PC-9 (cell line): ENCODE measurements around the gene ATAD3B. TPM values are rescaled to one million over a fixed set of nuclear protein-coding genes. Genes with fewer than 3 reads are reported as not detected.

Experiments used
- BruUV-seq: library from RNA; stranded (reverse); fragments of 400-500 nt; replicated peaks from 2 replicates; lab custom pipeline; 2021; lab: Mats Ljungman, UMichigan
- CTCF ChIA-PET: fragments of 300-600 bp; sonication (Branson Sonifier 250); formaldehyde crosslinking; loops from one replicate; lab custom pipeline; 2022; ENCODE audit warnings: antibody characterized with exemption; lab: Charles Lee
- POLR2A ChIA-PET: fragments of 300-600 bp; sonication (Branson Sonifier 250); formaldehyde crosslinking; loops from one replicate; lab custom pipeline; 2022; ENCODE audit warnings: antibody characterized with exemption; ENCODE audit not compliant: unreplicated experiment; lab: Charles Lee
- DNase-seq, 2 experiments: peaks; one replicate each; pipeline versions ENCODE4 v3.0.0 to v3.0.0-alpha.2; 2015 to 2022; ENCODE audit warnings: mixed read lengths in 1 of 2
- H2AFZ ChIP-seq: fragments of 200-600 bp; sonication (generic); 2 replicates; pipeline ENCODE4 v1.8.1; 2017; ENCODE audit warnings: antibody characterized with exemption
- H3F3A ChIP-seq: fragments of 200-600 bp; sonication (generic); 2 replicates; pipeline ENCODE4 v1.8.1; 2017; ENCODE audit warnings: antibody characterized with exemption, mild to moderate bottlenecking, low read depth; ENCODE audit not compliant: insufficient read depth
- H3K27ac ChIP-seq: fragments of 200-600 bp; sonication (generic); 2 replicates; pipeline ENCODE4 v1.6.1; 2016; ENCODE audit warnings: mixed run types
- H3K27me3 ChIP-seq: fragments of 200-600 bp; sonication (generic); 2 replicates; pipeline ENCODE4 v1.6.1; 2016; ENCODE audit warnings: low read depth, mixed run types; ENCODE audit not compliant: insufficient read depth
- H3K36me3 ChIP-seq: fragments of 200-600 bp; sonication (generic); 2 replicates; pipeline ENCODE4 v1.6.1; 2016; ENCODE audit warnings: low read depth, mixed run types
- H3K4me1 ChIP-seq: fragments of 200-600 bp; sonication (generic); replicated peaks from 2 replicates; pipeline ENCODE4 v1.6.1; 2016; ENCODE audit warnings: mixed run types; ENCODE audit not compliant: insufficient read depth
- H3K4me2 ChIP-seq: fragments of 200-600 bp; sonication (generic); 2 replicates; pipeline ENCODE4 v1.6.1; 2017; ENCODE audit warnings: mixed run types
- H3K4me3 ChIP-seq: fragments of 200-600 bp; sonication (generic); 2 replicates; pipeline ENCODE4 v1.6.1; 2016; ENCODE audit warnings: mixed run types
- H3K79me2 ChIP-seq: fragments of 200-600 bp; sonication (generic); 2 replicates; pipeline ENCODE4 v1.6.1; 2017; ENCODE audit warnings: low read depth, mixed run types
- H3K9me2 ChIP-seq: fragments of 200-600 bp; sonication (generic); 2 replicates; pipeline ENCODE4 v1.8.1; 2017; ENCODE audit warnings: mild to moderate bottlenecking; ENCODE audit not compliant: insufficient read depth
- H3K9me3 ChIP-seq: fragments of 200-600 bp; sonication (generic); 2 replicates; pipeline ENCODE4 v1.8.1; 2016; ENCODE audit warnings: low read depth; ENCODE audit not compliant: insufficient read depth
- H4K20me1 ChIP-seq: fragments of 200-600 bp; sonication (generic); 2 replicates; pipeline ENCODE4 v1.8.1; 2017; ENCODE audit not compliant: insufficient read depth
- EZH2 ChIP-seq: fragments of 200-600 bp; sonication (generic); IDR thresholded peaks from 2 replicates; pipeline ENCODE4 v1.8.0; 2017; ENCODE audit warnings: antibody characterized with exemption, low read depth
- intact Hi-C: fragments of 100-400 bp; cut with micrococcal nuclease; formaldehyde crosslinking; loops from one replicate; pipeline ENCODE4 v1.10.0; 2022; ENCODE audit not compliant: unreplicated experiment
- total RNA-seq: library from RNA; stranded (reverse); gene quantifications from 2 replicates; pipeline ENCODE4 v1.2.3, GENCODE V29; 2021
- TF ChIP-seq, protein P1 (sequence below): fragments of 200-600 bp; sonication (generic); conservative IDR thresholded peaks from 2 replicates; pipeline ENCODE4 v1.6.1; 2017; ENCODE audit warnings: mixed run types, antibody characterized with exemption, mild to moderate bottlenecking, moderate library complexity

The ATAD3B gene
- total RNA-seq, 1 experiment from 2014 or later: 32.8 TPM

DNA sequence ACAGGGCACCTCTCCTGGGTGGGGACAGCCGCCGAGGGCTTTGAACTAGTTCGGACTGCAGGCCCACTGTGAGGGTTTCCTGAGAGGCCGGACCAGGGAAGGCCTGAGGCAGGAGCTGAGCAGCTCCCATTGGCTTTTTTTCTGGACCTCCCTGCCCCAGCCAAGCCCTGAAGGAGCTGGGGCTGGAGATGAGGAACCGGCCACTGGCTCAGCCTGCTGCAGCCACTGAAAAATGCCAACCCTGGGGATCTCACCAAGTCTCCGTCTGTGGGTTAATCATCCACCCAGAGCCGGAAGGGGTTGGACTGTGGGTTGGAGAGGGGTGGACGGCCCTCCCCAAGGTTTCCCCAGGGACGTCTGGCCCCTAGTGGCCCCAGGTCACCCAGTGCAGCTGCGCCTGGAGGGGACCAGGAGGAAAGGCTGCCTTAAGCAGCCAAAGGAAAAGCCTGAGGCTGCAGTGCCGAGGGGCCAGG lies 33.6 kb upstream of the ATAD3B start:
- Histone ChIP-seq H3F3A (peaks cover 15% of the 10 kb centered on the region; the same call in 1 of the 2 replicates), H3K9me2 (no peaks in the 10 kb centered on the region), H3K36me3 (no peaks in the 10 kb centered on the region), H3K4me3 (no peak overlapping the region), H3K9me3 (no peaks in the 10 kb centered on the region), H2AFZ (no peak overlapping the region), H3K27ac (no peak overlapping the region), H3K4me2 (no peak overlapping the region), H3K27me3 (no peaks in the 10 kb centered on the region), H3K79me2 (peaks cover 5% of the 10 kb centered on the region; the same call in 1 of the 2 replicates), H3K4me1 (peaks cover 31% of the 10 kb centered on the region), H4K20me1 (no peaks in the 10 kb centered on the region)
- no peak for TF ChIP-seq EZH2
- TF ChIP-seq, protein P1, sequence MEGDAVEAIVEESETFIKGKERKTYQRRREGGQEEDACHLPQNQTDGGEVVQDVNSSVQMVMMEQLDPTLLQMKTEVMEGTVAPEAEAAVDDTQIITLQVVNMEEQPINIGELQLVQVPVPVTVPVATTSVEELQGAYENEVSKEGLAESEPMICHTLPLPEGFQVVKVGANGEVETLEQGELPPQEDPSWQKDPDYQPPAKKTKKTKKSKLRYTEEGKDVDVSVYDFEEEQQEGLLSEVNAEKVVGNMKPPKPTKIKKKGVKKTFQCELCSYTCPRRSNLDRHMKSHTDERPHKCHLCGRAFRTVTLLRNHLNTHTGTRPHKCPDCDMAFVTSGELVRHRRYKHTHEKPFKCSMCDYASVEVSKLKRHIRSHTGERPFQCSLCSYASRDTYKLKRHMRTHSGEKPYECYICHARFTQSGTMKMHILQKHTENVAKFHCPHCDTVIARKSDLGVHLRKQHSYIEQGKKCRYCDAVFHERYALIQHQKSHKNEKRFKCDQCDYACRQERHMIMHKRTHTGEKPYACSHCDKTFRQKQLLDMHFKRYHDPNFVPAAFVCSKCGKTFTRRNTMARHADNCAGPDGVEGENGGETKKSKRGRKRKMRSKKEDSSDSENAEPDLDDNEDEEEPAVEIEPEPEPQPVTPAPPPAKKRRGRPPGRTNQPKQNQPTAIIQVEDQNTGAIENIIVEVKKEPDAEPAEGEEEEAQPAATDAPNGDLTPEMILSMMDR: no peak
- no peak for DNase-seq
- no TSS peak for BruUV-seq
- intact Hi-C loops: loop anchor here (10.0 kb wide), 1 partner anchor 93 kb away; the partner anchor contains the start of gene DVL1
- CTCF ChIA-PET: no interaction called here
- POLR2A ChIA-PET: interaction anchor here (0.6 kb wide), 1 partner anchor 77 kb away, joined by 4 read pairs; no protein-coding TSS in a partner anchor

DNA sequence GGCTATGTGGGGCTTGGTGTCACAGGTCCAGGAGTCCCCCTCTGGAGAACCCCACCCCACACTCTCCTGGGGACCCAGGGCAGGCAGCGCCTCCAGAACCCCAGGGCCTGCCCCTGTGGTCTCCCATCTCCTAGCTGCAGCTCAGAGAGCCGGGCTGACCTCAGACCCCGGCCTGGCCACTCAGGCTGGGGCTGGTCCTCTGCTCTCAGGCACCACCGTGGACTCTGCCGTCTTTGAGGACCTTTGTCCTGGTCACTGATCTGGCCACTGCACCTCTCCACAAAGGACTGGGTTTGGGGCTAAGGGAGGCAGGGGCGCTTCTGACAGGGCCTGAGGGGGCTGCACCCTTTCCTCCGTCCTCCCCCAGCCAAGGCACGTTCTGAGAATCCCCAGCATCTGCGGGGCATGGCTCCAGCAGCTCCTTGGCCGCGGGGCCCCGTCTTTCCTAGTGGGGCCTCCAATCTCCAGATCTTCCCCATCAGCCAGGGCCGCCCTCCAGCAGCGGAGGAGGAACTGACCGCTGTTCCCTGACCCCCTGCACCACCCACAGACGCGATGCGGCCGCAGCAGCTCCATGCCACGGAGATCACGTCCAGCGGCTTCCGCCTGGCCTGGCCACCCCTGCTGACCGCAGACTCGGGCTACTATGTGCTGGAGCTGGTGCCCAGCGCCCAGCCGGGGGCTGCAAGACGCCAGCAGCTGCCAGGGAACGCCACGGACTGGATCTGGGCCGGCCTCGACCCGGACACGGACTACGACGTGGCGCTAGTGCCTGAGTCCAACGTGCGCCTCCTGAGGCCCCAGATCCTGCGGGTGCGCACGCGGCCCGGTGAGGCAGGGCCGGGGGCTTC lies 32.8 kb upstream of the ATAD3B start:
- ChIA-PET POLR2A (no interaction called here), CTCF (no interaction called here)
- no peak for DNase-seq
- intact Hi-C loops: loop anchor here (10.0 kb wide), 1 partner anchor 94 kb away; the partner anchor contains the start of gene DVL1
- Histone ChIP-seq H3F3A (peaks cover 11% of the 10 kb centered on the region; the same call in 1 of the 2 replicates), H3K4me2 (no peak overlapping the region), H3K4me1 (peaks cover 24% of the 10 kb centered on the region), H3K27ac (no peak overlapping the region), H3K36me3 (no peaks in the 10 kb centered on the region), H3K79me2 (peaks cover 5% of the 10 kb centered on the region; the same call in 1 of the 2 replicates), H4K20me1 (no peaks in the 10 kb centered on the region), H2AFZ (no peak overlapping the region), H3K9me2 (no peaks in the 10 kb centered on the region), H3K9me3 (no peaks in the 10 kb centered on the region), H3K4me3 (no peak overlapping the region), H3K27me3 (no peaks in the 10 kb centered on the region)
- TF ChIP-seq EZH2: no peak
- TF ChIP-seq, protein P1: no peak
- no TSS peak for BruUV-seq

DNA sequence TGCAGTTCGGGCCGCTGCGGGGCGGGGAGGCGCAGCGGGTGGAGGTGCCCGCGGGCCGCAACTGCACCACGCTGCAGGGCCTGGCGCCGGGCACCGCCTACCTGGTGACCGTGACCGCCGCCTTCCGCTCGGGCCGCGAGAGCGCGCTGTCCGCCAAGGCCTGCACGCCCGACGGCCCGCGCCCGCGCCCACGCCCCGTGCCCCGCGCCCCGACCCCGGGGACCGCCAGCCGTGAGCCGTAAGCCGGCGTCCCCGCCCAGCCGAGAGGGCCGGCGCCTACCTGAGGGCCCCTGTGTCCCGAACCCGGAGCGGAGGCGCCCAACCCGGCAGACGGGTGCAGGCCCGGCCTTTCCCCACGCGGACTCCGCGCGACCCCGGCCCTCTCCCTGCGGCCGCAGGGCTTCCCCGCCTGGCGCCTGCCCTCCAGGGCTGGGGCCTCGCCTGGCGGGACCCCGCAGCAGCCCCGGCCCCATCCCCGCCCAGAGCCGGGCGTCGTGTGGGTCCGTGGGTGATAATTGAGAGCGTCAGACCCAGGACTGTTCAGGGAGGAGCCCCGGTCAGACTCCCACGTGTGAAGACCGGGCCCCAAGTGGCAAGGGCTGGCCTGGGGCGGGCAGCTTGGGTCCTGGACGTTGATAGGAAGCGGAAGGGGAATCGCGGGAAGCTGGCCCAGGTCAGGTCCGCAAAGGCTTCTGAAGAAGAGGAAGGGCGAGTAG lies 31.9 kb upstream of the ATAD3B start:
- Histone ChIP-seq H2AFZ (no peak overlapping the region), H4K20me1 (no peaks in the 10 kb centered on the region), H3K9me3 (no peaks in the 10 kb centered on the region), H3K4me1 (peaks cover 14% of the 10 kb centered on the region), H3K27ac (no peak overlapping the region), H3K27me3 (no peaks in the 10 kb centered on the region), H3K4me3 (no peak overlapping the region), H3F3A (peaks cover 7% of the 10 kb centered on the region; the same call in 1 of the 2 replicates), H3K36me3 (no peaks in the 10 kb centered on the region), H3K4me2 (no peak overlapping the region), H3K79me2 (peaks cover 5% of the 10 kb centered on the region; the same call in 1 of the 2 replicates), H3K9me2 (no peaks in the 10 kb centered on the region)
- intact Hi-C loops: loop anchor here (2.0 to 10.0 kb wide), 2 partner anchors 33 to 95 kb away; partner anchors contain the start of genes DVL1 and MRPL20
- ChIA-PET CTCF (no interaction called here), POLR2A (no interaction called here)
- no peak for DNase-seq
- no TSS peak for BruUV-seq
- TF ChIP-seq, protein P1: no peak
- no peak for TF ChIP-seq EZH2
